ENCODE measurements around the gene PSTPIP1. TPM values are rescaled to one million over a fixed set of nuclear protein-coding genes. Genes with fewer than 3 reads are reported as not detected.

The PSTPIP1 gene
- total and polyA plus RNA-seq, 9 of the 15 experiments (the other 6 are each of a cell fraction or from before 2014, with no cell fraction given): not detected

- TF ChIP-seq MCM7 (IDR thresholded peaks at IDR 0.05): no peak
- no peak for TF ChIP-seq TGIF2 (CRISPR knock-in tag; IDR thresholded peaks at IDR 0.05)
- TF ChIP-seq ZBTB49 (CRISPR knock-in tag; IDR thresholded peaks at IDR 0.05; ENCODE audit: borderline replicate concordance): no peak
- TF ChIP-seq RHOXF2B (CRISPR knock-in tag; conservative IDR thresholded peaks at IDR 0.05): no peak
- no peak for TF ChIP-seq PML (IDR thresholded peaks at IDR 0.05; ENCODE audit: low read length)
- TF ChIP-seq FOXO4 (CRISPR knock-in tag; IDR thresholded peaks at IDR 0.05): no peak
- TF ChIP-seq ZC3H4 (CRISPR knock-in tag; IDR thresholded peaks at IDR 0.05; ENCODE audit: borderline replicate concordance): no peak
- TF ChIP-seq ZNF586 (CRISPR knock-in tag; conservative IDR thresholded peaks at IDR 0.05): no peak
- TF ChIP-seq ELK3 (CRISPR knock-in tag; IDR thresholded peaks at IDR 0.05): no peak
- no peak for TF ChIP-seq RBM34 (IDR thresholded peaks at IDR 0.05; ENCODE audit: borderline replicate concordance, insufficient read depth, low read length)
- TF ChIP-seq HOXB6 (CRISPR knock-in tag; IDR thresholded peaks at IDR 0.05; ENCODE audit: borderline replicate concordance): no peak
- TF ChIP-seq NRF1 (conservative IDR thresholded peaks at IDR 0.05 in 1 of 2, IDR thresholded peaks at IDR 0.05 in 1 of 2): no peak
- no peak for TF ChIP-seq DDX20 (tag; IDR thresholded peaks at IDR 0.05; ENCODE audit: low read depth)
- TF ChIP-seq NCOA4 (IDR thresholded peaks at IDR 0.05; ENCODE audit: partially characterized antibody): no peak
- no peak for TF ChIP-seq PKNOX1 (IDR thresholded peaks at IDR 0.05)
- TF ChIP-seq ZNF766 (CRISPR knock-in tag; conservative IDR thresholded peaks at IDR 0.05): no peak
- TF ChIP-seq CEBPB (tag; IDR thresholded peaks at IDR 0.05): no peak
- no peak for TF ChIP-seq TEAD1 (CRISPR knock-in tag; IDR thresholded peaks at IDR 0.05)
- ATAC-seq: no peak
- no TSS peak for BruUV-seq (replicated peaks)
- FAIRE-seq: no peak
- in situ Hi-C loops (cut with MboI): no loop called here
- H3K27ac ChIP-seq (ENCODE audit: extremely low read depth, low read depth, low read length): no peak overlapping the region
- 2% methylated on average over 16 of the region's 21 CpGs for WGBS (ENCODE audit: insufficient coverage, low coverage, missing lambda C conversion rate)
- H3K4me1 ChIP-seq (replicated peaks in 1 of 2; ENCODE audit: control insufficient read depth in 2 of 2, insufficient read depth in 2 of 2, low read length in 2 of 2): no peaks in the 10 kb centered on the region
- no peak overlapping the region for H3K4me2 ChIP-seq (ENCODE audit: insufficient read depth, low read length)
- H3K4me3 ChIP-seq: no peak overlapping the region
- no peaks in the 10 kb centered on the region for H3K9me3 ChIP-seq (replicated peaks; ENCODE audit: control insufficient read depth, insufficient read depth, low read depth, low read length)
- H3K9me1 ChIP-seq (ENCODE audit: control insufficient read depth, insufficient read depth, low read length): no peaks in the 10 kb centered on the region
- ChIA-PET POLR2A (interaction anchor here (0.7 to 1.2 kb wide), 2 partner anchors 9 to 1140 kb away, joined by 3 read pairs; no protein-coding TSS in a partner anchor), CTCF (ENCODE audit: low intra/inter-chr PET ratio) (no interaction called here)
- no peak overlapping the region for H2AFZ ChIP-seq (ENCODE audit: low read depth, low read length)
- DNase-seq (ENCODE audit: extremely low read depth in 1 of 4, low spot score in 3 of 4): no peak
- intact Hi-C loops (cut with micrococcal nuclease): no loop called here
- H4K20me1 ChIP-seq (replicated peaks; ENCODE audit: control insufficient read depth, insufficient read depth, low read length): 0 out of 2 replicates have a peak, but pooled peaks cover 7% of the 10 kb centered on the region
- H3K27me3 ChIP-seq (ENCODE audit: control insufficient read depth in 2 of 2, insufficient read depth in 2 of 2, low read length in 2 of 2): peaks cover 7 to 61% of the 10 kb centered on the region in 2 experiments; a peak in 4 of 5 replicates
- no peaks in the 10 kb centered on the region for H3K36me3 ChIP-seq (ENCODE audit: control insufficient read depth, insufficient read depth, low read length)
- H3K79me2 ChIP-seq (ENCODE audit: control insufficient read depth, insufficient read depth, low read length): no peaks in the 10 kb centered on the region
- no peak overlapping the region for H3K9ac ChIP-seq (ENCODE audit: insufficient read depth in 1 of 2, low read depth in 2 of 2, low read length in 2 of 2)
Observed at GRCh38 chr15:77015646-77016320, 20.9 kb downstream of the PSTPIP1 start.

Measured in K562 (cell line).